Panc1 (cell line): Measurements from ENCODE around the gene LHFPL2. TPM values are rescaled to one million over a fixed set of nuclear protein-coding genes. Genes with fewer than 3 reads are reported as not detected.

Experiments
- ATAC-seq: fragments of 200-7000 bp; cut with Tn5 transposase; 2 replicates; pipeline ENCODE4 v1.9.1; 2020; ENCODE audit warnings: mild to moderate bottlenecking, moderate library complexity
- BruUV-seq: library from RNA; stranded (reverse); fragments of 400-500 nt; replicated peaks from 2 replicates; lab custom pipeline; 2021; lab: Mats Ljungman, UMichigan
- CTCF ChIA-PET: fragments of 300-600 bp; sonication (Branson Sonifier 250); formaldehyde crosslinking; loops from one replicate; lab custom pipeline; 2022; ENCODE audit warnings: antibody characterized with exemption; lab: Charles Lee
- POLR2A ChIA-PET: fragments of 300-600 bp; sonication (Branson Sonifier 250); formaldehyde crosslinking; loops from one replicate; lab custom pipeline; 2022; ENCODE audit warnings: antibody characterized with exemption; lab: Charles Lee
- DNase-seq: peaks from one replicate; pipeline ENCODE4 v3.0.0-alpha.2; 2010; ENCODE audit warnings: low read depth, low spot score
- H3K27ac ChIP-seq: 2 replicates; pipeline ENCODE4 v1.5.1; 2011; ENCODE audit warnings: mild to moderate bottlenecking, low read length, inconsistent platforms
- H3K27me3 ChIP-seq: fragments of 200-500 bp; sonication (Bioruptor generic); 2 replicates; pipeline ENCODE4 v1.6.0; 2014; ENCODE audit warnings: low read length, inconsistent platforms; ENCODE audit not compliant: control insufficient read depth, insufficient read depth
- H3K36me3 ChIP-seq: fragments of 200-500 bp; sonication (Bioruptor generic); 2 replicates; pipeline ENCODE4 v1.5.1; 2014; ENCODE audit warnings: inconsistent platforms, mild to moderate bottlenecking, low read length, moderate library complexity; ENCODE audit not compliant: control insufficient read depth, insufficient read depth
- H3K4me1 ChIP-seq: 2 replicates; pipeline ENCODE4 v1.5.1; 2011; ENCODE audit warnings: inconsistent platforms, mild to moderate bottlenecking, low read length, moderate library complexity; ENCODE audit not compliant: control insufficient read depth, insufficient read depth
- H3K4me3 ChIP-seq, 2 experiments: 2 replicates each; pipeline ENCODE4 v1.5.1; 2011 to 2012; ENCODE audit warnings: low read depth in 2 of 2, low read length in 2 of 2, mild to moderate bottlenecking in 2 of 2, inconsistent platforms in 1 of 2, moderate library complexity in 1 of 2
- H3K9me3 ChIP-seq: fragments of 200-500 bp; sonication (Bioruptor generic); 2 replicates; pipeline ENCODE4 v1.5.1; 2014; ENCODE audit warnings: low read depth, mild to moderate bottlenecking, inconsistent platforms, low read length, moderate library complexity; ENCODE audit not compliant: control insufficient read depth, insufficient read depth
- POLR2AphosphoS5 ChIP-seq: IDR thresholded peaks from 2 replicates; pipeline ENCODE4 v1.6.1; 2012; ENCODE audit warnings: mild to moderate bottlenecking, low read depth, low read length, moderate library complexity
- SIN3A ChIP-seq: IDR thresholded peaks from 2 replicates; pipeline ENCODE4 v1.6.1; 2012; ENCODE audit warnings: low read depth, mild to moderate bottlenecking, low read length, moderate library complexity, borderline replicate concordance; ENCODE audit not compliant: insufficient read depth
- TCF7L2 ChIP-seq: IDR thresholded peaks from 2 replicates; pipeline ENCODE4 v1.6.1; 2011; ENCODE audit warnings: mild to moderate bottlenecking, low read depth, low read length, inconsistent platforms
- in situ Hi-C: cut with HindIII; loops from 2 replicates; pipeline ENCODE4 v1.10.0; 2016; ENCODE audit warnings: low sequenced_read_pairs, low pct_unique_long_range_greater_than_20kb
- intact Hi-C: fragments of 100-400 bp; cut with micrococcal nuclease; formaldehyde crosslinking; loops from one replicate; pipeline ENCODE4 v1.10.0; 2022; ENCODE audit not compliant: unreplicated experiment
- total RNA-seq: library from RNA; stranded (reverse); gene quantifications from one replicate; pipeline ENCODE4 v1.2.1, GENCODE V29; 2021; ENCODE audit not compliant: unreplicated experiment
- TF ChIP-seq, protein P1 (sequence below), 2 experiments: IDR thresholded peaks; 2 replicates each; pipeline ENCODE4 v1.6.1; 2011 to 2012; ENCODE audit warnings: low read depth in 2 of 2, control low read depth in 1 of 2, low read length in 1 of 2, mild to moderate bottlenecking in 1 of 2, moderate library complexity in 1 of 2; ENCODE audit not compliant: insufficient read depth in 1 of 2
- TF ChIP-seq, protein P2 (sequence below): fragments of 450-650 bp; IDR thresholded peaks from 2 replicates; pipeline ENCODE4 v1.5.1; 2017; ENCODE audit warnings: mild to moderate bottlenecking

The LHFPL2 gene
- total RNA-seq, 1 experiment from 2014 or later, result 25.8 TPM

- Histone ChIP-seq H3K4me1 (peaks cover 4% of the 10 kb centered on the region; the same call in 1 of the 2 replicates), H3K4me3 (no peak overlapping the region), H3K36me3 (no peaks in the 10 kb centered on the region), H3K27me3 (no peaks in the 10 kb centered on the region), H3K9me3 (no peaks in the 10 kb centered on the region), H3K27ac (no peak overlapping the region)
- TF ChIP-seq, protein P1, sequence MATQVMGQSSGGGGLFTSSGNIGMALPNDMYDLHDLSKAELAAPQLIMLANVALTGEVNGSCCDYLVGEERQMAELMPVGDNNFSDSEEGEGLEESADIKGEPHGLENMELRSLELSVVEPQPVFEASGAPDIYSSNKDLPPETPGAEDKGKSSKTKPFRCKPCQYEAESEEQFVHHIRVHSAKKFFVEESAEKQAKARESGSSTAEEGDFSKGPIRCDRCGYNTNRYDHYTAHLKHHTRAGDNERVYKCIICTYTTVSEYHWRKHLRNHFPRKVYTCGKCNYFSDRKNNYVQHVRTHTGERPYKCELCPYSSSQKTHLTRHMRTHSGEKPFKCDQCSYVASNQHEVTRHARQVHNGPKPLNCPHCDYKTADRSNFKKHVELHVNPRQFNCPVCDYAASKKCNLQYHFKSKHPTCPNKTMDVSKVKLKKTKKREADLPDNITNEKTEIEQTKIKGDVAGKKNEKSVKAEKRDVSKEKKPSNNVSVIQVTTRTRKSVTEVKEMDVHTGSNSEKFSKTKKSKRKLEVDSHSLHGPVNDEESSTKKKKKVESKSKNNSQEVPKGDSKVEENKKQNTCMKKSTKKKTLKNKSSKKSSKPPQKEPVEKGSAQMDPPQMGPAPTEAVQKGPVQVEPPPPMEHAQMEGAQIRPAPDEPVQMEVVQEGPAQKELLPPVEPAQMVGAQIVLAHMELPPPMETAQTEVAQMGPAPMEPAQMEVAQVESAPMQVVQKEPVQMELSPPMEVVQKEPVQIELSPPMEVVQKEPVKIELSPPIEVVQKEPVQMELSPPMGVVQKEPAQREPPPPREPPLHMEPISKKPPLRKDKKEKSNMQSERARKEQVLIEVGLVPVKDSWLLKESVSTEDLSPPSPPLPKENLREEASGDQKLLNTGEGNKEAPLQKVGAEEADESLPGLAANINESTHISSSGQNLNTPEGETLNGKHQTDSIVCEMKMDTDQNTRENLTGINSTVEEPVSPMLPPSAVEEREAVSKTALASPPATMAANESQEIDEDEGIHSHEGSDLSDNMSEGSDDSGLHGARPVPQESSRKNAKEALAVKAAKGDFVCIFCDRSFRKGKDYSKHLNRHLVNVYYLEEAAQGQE (IDR thresholded peaks at IDR 0.05; ENCODE audit: insufficient read depth in 1 of 2, low read depth in 2 of 2, low read length in 1 of 2), result no peak
- TF ChIP-seq, protein P2, sequence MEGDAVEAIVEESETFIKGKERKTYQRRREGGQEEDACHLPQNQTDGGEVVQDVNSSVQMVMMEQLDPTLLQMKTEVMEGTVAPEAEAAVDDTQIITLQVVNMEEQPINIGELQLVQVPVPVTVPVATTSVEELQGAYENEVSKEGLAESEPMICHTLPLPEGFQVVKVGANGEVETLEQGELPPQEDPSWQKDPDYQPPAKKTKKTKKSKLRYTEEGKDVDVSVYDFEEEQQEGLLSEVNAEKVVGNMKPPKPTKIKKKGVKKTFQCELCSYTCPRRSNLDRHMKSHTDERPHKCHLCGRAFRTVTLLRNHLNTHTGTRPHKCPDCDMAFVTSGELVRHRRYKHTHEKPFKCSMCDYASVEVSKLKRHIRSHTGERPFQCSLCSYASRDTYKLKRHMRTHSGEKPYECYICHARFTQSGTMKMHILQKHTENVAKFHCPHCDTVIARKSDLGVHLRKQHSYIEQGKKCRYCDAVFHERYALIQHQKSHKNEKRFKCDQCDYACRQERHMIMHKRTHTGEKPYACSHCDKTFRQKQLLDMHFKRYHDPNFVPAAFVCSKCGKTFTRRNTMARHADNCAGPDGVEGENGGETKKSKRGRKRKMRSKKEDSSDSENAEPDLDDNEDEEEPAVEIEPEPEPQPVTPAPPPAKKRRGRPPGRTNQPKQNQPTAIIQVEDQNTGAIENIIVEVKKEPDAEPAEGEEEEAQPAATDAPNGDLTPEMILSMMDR, result no peak
- TF ChIP-seq TCF7L2 (no peak), SIN3A (no peak), POLR2AphosphoS5 (no peak)
- no peak for DNase-seq
- ChIA-PET POLR2A (no interaction called here), CTCF (no interaction called here)
- intact Hi-C loops, result no loop called here
- BruUV-seq, result no TSS peak
- ATAC-seq, result no peak
- in situ Hi-C loops, result no loop called here
These were observed 42.3 kb downstream of the LHFPL2 start for GRCh38 chr5:78606241-78606640.

DNA sequence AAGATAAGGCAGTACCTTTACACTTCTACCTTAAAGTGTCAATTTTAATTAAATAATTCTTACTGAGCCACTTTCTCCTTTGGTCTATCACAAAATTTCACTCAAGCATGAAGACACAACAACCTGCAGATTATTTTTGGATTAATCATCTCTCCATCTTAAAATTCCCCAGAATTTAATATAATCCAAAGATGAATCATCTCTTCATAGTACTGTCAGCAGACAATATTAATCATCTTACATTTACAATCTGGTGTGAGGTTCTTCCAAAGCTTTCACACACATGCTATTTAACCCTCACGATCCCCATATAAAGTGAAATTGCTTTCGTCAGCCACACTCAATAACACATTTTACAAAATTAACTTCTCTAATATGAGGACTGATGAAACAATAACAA lies 43.0 kb downstream of the LHFPL2 start:
- no peak overlapping the region for H3K27ac ChIP-seq
- H3K4me3 ChIP-seq, result no peak overlapping the region
- ATAC-seq (no peak), DNase-seq (no peak)
- POLR2A ChIA-PET, result no interaction called here
- H3K4me1 ChIP-seq, result peaks cover 4% of the 10 kb centered on the region; the same call in 1 of the 2 replicates
- intact Hi-C loops, result no loop called here
- no peaks in the 10 kb centered on the region for H3K36me3 ChIP-seq
- no peaks in the 10 kb centered on the region for H3K27me3 ChIP-seq
- CTCF ChIA-PET, result no interaction called here
- in situ Hi-C loops, result no loop called here
- no TSS peak for BruUV-seq
- TF ChIP-seq SIN3A (no peak), POLR2AphosphoS5 (no peak), TCF7L2 (no peak)
- TF ChIP-seq, protein P2, result no peak
- TF ChIP-seq, protein P1 (IDR thresholded peaks at IDR 0.05; ENCODE audit: insufficient read depth in 1 of 2, low read depth in 2 of 2, low read length in 1 of 2), result no peak
- H3K9me3 ChIP-seq, result no peaks in the 10 kb centered on the region
